HepG2 (cell line): ENCODE data around the gene TEDC1. TPM values are rescaled to one million over a fixed set of nuclear protein-coding genes. Genes with fewer than 3 reads are reported as not detected.

Experiments used
- CCAR2 ChIP-seq: fragments of 200-400 bp; formaldehyde crosslinking; optimal IDR thresholded peaks from 2 replicates; pipeline ENCODE3; 2018; ENCODE audit warnings: low read depth, mild to moderate bottlenecking, low read length, moderate library complexity
- CCDC6 ChIP-seq: sonication (generic); formaldehyde crosslinking; IDR thresholded peaks from 2 replicates; pipeline ENCODE4 v1.8.1; 2022; ENCODE audit warnings: mild to moderate bottlenecking, missing genetic modification reagents, moderate library complexity
- CHCHD3 ChIP-seq: sonication (generic); formaldehyde crosslinking; IDR thresholded peaks from 2 replicates; pipeline ENCODE4 v1.8.0; 2022; ENCODE audit warnings: mild to moderate bottlenecking, missing genetic modification reagents, moderate library complexity
- CREB1 ChIP-seq, 2 experiments: fragments of 450-650 bp in 1 of 2; IDR thresholded peaks; 2 replicates each; pipeline ENCODE4 v1.6.1; 2016 to 2017; ENCODE audit warnings: control low read depth in 1 of 2, mild to moderate bottlenecking in 1 of 2, missing compliant biosample characterization in 1 of 2, missing genetic modification characterization in 1 of 2
- E2F5 ChIP-seq: sonication (generic); formaldehyde crosslinking; conservative IDR thresholded peaks from 2 replicates; pipeline ENCODE4 v1.4.0; 2020; ENCODE audit warnings: missing genetic modification reagents
- GTF2F1 ChIP-seq: fragments of 150-350 bp; IDR thresholded peaks from 2 replicates; pipeline ENCODE4 v1.6.1; 2014; ENCODE audit warnings: low read length
- HDAC2 ChIP-seq: sonication (generic); formaldehyde crosslinking; IDR thresholded peaks from 2 replicates; pipeline ENCODE4 v1.4.0; 2020; ENCODE audit warnings: missing genetic modification reagents
- HDAC6 ChIP-seq: fragments of 200-600 bp; sonication (generic); IDR thresholded peaks from 2 replicates; pipeline ENCODE4 v1.7.0; 2017; ENCODE audit warnings: mild to moderate bottlenecking, antibody characterized with exemption, low read length, low read depth
- NFE2L1 ChIP-seq: sonication (generic); formaldehyde crosslinking; IDR thresholded peaks from 2 replicates; pipeline ENCODE4 v1.4.0; 2020; ENCODE audit warnings: missing genetic modification reagents, mild to moderate bottlenecking, borderline replicate concordance
- NR2F6 ChIP-seq, 2 experiments: IDR thresholded peaks; 2 replicates each; pipeline ENCODE4 v1.6.1; 2016; ENCODE audit warnings: antibody characterized with exemption in 1 of 2, mild to moderate bottlenecking in 1 of 2
- RFX3 ChIP-seq: IDR thresholded peaks from 2 replicates; pipeline ENCODE4 v1.6.1; 2016; ENCODE audit warnings: missing biosample characterization, missing genetic modification reagents
- THAP9 ChIP-seq: sonication (generic); formaldehyde crosslinking; IDR thresholded peaks from 2 replicates; pipeline ENCODE4; 2020; ENCODE audit warnings: missing genetic modification reagents, mild to moderate bottlenecking, borderline replicate concordance
- ZBTB14 ChIP-seq: sonication (generic); formaldehyde crosslinking; IDR thresholded peaks from 2 replicates; pipeline ENCODE4 v1.4.0; 2020; ENCODE audit warnings: missing genetic modification reagents
- ZBTB49 ChIP-seq: sonication (generic); formaldehyde crosslinking; IDR thresholded peaks from 2 replicates; pipeline ENCODE4 v1.4.0; 2020; ENCODE audit warnings: missing genetic modification reagents, borderline replicate concordance
- ZBTB8A ChIP-seq: sonication (generic); formaldehyde crosslinking; IDR thresholded peaks from 2 replicates; pipeline ENCODE4 v1.4.0; 2020; ENCODE audit warnings: mild to moderate bottlenecking, low read depth, missing genetic modification reagents, borderline replicate concordance
- ZFP36 ChIP-seq: fragments of 150-350 bp; IDR thresholded peaks from 2 replicates; pipeline ENCODE4 v1.6.1; 2018; ENCODE audit warnings: borderline replicate concordance, low read length, low read depth; ENCODE audit not compliant: partially characterized antibody
- ZNF136 ChIP-seq: sonication (generic); formaldehyde crosslinking; IDR thresholded peaks from 2 replicates; pipeline ENCODE4 v1.8.1; 2022; ENCODE audit warnings: low read depth, mild to moderate bottlenecking, moderate library complexity, missing genetic modification reagents
- ZNF251 ChIP-seq: sonication (generic); formaldehyde crosslinking; IDR thresholded peaks from 2 replicates; pipeline ENCODE4 v1.9.0; 2021; ENCODE audit warnings: mild to moderate bottlenecking, missing genetic modification reagents
- ZNF264 ChIP-seq: sonication (generic); formaldehyde crosslinking; IDR thresholded peaks from 2 replicates; pipeline ENCODE4 v1.4.0; 2020; ENCODE audit warnings: missing genetic modification reagents
- ZNF292 ChIP-seq: sonication (generic); formaldehyde crosslinking; IDR thresholded peaks from 2 replicates; pipeline ENCODE4 v1.8.1; 2022; ENCODE audit warnings: mild to moderate bottlenecking, low read depth, missing genetic modification reagents, borderline replicate concordance
- ZNF709 ChIP-seq: sonication (generic); formaldehyde crosslinking; IDR thresholded peaks from 2 replicates; pipeline ENCODE4 v1.5.0; 2020; ENCODE audit warnings: mild to moderate bottlenecking, missing genetic modification reagents
- ZNF75D ChIP-seq: sonication (generic); formaldehyde crosslinking; IDR thresholded peaks from 2 replicates; pipeline ENCODE4 v1.8.1; 2023; ENCODE audit warnings: missing genetic modification reagents, mild to moderate bottlenecking, borderline replicate concordance
- polyA plus RNA-seq, 8 experiments: library from polyadenylated mRNA; depleted of rRNA in 3 of 8; stranded (reverse) in 7 of 8; unstranded in 1 of 8; fragments of >200 nt; fragmentation: Illumina TruSeq in 4 of 8; extraction: Trizol in 4 of 8; gene quantifications; 2 replicates each; pipeline versions ENCODE4 v1.2.1 to v1.2.3, GENCODE V29; 2011 to 2016; ENCODE audit warnings: low read depth in 4 of 8, missing spikeins in 1 of 8, mixed read lengths in 1 of 8; ENCODE audit not compliant: insufficient read depth in 1 of 8
- total RNA-seq, 5 experiments: library from RNA; depleted of rRNA; stranded (reverse); fragments of >200 nt; fragmentation: Illumina TruSeq; extraction: Trizol; gene quantifications; 2 replicates each; pipeline ENCODE4 v1.2.3, GENCODE V29; 2016; ENCODE audit warnings: low read depth in 1 of 5

Gene TEDC1
- total and polyA plus RNA-seq, 2 of the 13 experiments (the other 11 are each of a cell fraction or from before 2014, with no cell fraction given) = 5.7 to 27.4 TPM

GRCh38 chr14:105527826-105528585 lies 37.0 kb downstream of the TEDC1 start (continued):
- TF ChIP-seq THAP9 (CRISPR knock-in tag) (no peak), HDAC6 (no peak), ZFP36 (no peak), ZNF264 (CRISPR knock-in tag) (no peak), ZBTB8A (no peak), ZNF709 (no peak), RFX3 (no peak), CCAR2 (no peak), GTF2F1 (no peak), NR2F6 (IDR thresholded peaks at IDR 0.05) (no peak), NR2F6 (CRISPR knock-in tag; IDR thresholded peaks at IDR 0.05) (peak; percentile 51; the same call in 1 of the 2 replicates), ZBTB14 (CRISPR knock-in tag) (peak; percentile 85), CHCHD3 (CRISPR knock-in tag) (no peak), ZBTB49 (no peak), ZNF251 (no peak), ZNF292 (CRISPR knock-in tag) (no peak), CCDC6 (no peak), E2F5 (peak; percentile 92), HDAC2 (CRISPR knock-in tag) (no peak; the same call in 1 of the 2 replicates), CREB1 (IDR thresholded peaks at IDR 0.05) (no peak), CREB1 (CRISPR knock-in tag; IDR thresholded peaks at IDR 0.05) (no peak), NFE2L1 (CRISPR knock-in tag) (no peak), ZNF75D (CRISPR knock-in tag) (no peak), ZNF136 (CRISPR knock-in tag) (no peak)
